Measurements from ENCODE around the gene WWOX.

GRCh38 chr16:78485917-78486257 is 386.4 kb downstream of the WWOX start:
- TF ChIP-seq POLR2A (IDR thresholded peaks at IDR 0.05), result no peak
- TF ChIP-seq, protein P1, sequence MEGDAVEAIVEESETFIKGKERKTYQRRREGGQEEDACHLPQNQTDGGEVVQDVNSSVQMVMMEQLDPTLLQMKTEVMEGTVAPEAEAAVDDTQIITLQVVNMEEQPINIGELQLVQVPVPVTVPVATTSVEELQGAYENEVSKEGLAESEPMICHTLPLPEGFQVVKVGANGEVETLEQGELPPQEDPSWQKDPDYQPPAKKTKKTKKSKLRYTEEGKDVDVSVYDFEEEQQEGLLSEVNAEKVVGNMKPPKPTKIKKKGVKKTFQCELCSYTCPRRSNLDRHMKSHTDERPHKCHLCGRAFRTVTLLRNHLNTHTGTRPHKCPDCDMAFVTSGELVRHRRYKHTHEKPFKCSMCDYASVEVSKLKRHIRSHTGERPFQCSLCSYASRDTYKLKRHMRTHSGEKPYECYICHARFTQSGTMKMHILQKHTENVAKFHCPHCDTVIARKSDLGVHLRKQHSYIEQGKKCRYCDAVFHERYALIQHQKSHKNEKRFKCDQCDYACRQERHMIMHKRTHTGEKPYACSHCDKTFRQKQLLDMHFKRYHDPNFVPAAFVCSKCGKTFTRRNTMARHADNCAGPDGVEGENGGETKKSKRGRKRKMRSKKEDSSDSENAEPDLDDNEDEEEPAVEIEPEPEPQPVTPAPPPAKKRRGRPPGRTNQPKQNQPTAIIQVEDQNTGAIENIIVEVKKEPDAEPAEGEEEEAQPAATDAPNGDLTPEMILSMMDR (IDR thresholded peaks at IDR 0.05), result no peak

All from right lobe of liver (tissue), 4 donors.